ENCODE measurements around the gene IMPA2.
A peak's percentile ranks its signal among the peaks of the same experiment; 100 is the strongest.

IMPA2 gene

DNA sequence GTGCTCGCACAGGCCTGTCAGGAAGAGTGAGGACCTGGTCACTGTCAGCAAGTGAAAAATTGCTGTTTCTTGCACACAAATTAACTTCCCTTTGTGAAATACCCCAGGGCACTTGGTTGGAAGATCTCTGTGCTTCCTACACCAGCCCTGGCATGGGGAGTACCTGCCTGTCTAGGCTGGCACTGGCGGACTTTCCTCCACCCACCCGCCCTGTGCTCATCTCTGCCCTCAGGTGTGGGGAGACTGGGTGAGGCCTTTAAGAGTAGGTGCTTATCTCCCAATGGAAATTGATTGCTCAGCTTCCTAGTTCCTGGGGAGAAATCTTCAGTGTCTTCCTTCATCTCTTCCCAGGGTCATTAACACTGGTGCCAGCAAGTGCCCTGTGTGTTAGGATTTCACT is 42.1 kb downstream of the IMPA2 start:
- ChIA-PET POLR2A (no interaction called here), CTCF (no interaction called here)
- H3K4me1 ChIP-seq (ENCODE audit: control extremely low read depth in 1 of 4, control insufficient read depth in 4 of 4, insufficient read depth in 4 of 4, low read length in 3 of 4): no peaks in the 10 kb centered on the region
- no peak overlapping the region for H3K4me3 ChIP-seq (ENCODE audit: control insufficient read depth in 1 of 7, extremely low read depth in 1 of 7, insufficient read depth in 4 of 7, low read depth in 2 of 7, low read length in 6 of 7)
- 100% methylated on average over 3 of the region's 3 CpGs for WGBS (ENCODE audit: insufficient coverage)
- H3K36me3 ChIP-seq (ENCODE audit: control insufficient read depth in 4 of 4, insufficient read depth in 4 of 4, low read length in 3 of 4): peaks cover 5 to 42% (median 26%) of the 10 kb centered on the region in 4 experiments
- H3K27ac ChIP-seq (ENCODE audit: insufficient read depth in 1 of 2, low read depth in 1 of 2, low read length in 2 of 2, poor library complexity in 1 of 2, severe bottlenecking in 2 of 2): no peak overlapping the region
- H3K27me3 ChIP-seq (replicated peaks in 2 of 5; ENCODE audit: control insufficient read depth in 4 of 5, insufficient read depth in 5 of 5, low read length in 4 of 5): no peaks in the 10 kb centered on the region
- peaks cover 0 to 5% (median 0%) of the 10 kb centered on the region in 5 experiments for H3K9me3 ChIP-seq (ENCODE audit: control extremely low read depth in 1 of 5, control insufficient read depth in 4 of 5, insufficient read depth in 2 of 5, low read depth in 1 of 5, low read length in 4 of 5)
- DNase-seq: no peak

DNA sequence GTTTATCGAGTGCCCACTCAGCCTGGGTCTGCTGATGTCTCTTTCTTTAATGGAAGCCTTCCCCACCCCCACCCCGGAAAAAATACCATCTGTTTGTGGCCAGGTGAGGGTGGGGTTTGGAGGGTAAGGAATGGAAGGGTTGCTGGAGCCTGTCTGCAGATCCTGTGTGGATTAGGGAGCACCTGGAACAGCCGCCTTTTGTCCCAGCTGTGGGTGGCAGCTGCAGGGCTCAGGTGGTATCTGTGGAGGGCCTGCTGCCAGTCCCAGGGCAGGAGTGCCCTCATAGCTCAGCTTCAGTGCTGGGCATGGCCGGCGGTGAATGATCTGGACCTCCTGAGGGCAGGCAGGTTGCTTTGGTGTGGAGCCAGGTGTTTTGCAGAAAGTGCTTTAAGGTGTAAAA is 45.3 kb downstream of the IMPA2 start:
- DNase-seq: no peak
- Histone ChIP-seq H3K27me3 (replicated peaks in 2 of 5; ENCODE audit: control insufficient read depth in 4 of 5, insufficient read depth in 5 of 5, low read length in 4 of 5) (no peaks in the 10 kb centered on the region), H3K4me3 (ENCODE audit: control insufficient read depth in 1 of 7, extremely low read depth in 1 of 7, insufficient read depth in 4 of 7, low read depth in 2 of 7, low read length in 6 of 7) (no peak overlapping the region), H3K27ac (ENCODE audit: insufficient read depth in 1 of 2, low read depth in 1 of 2, low read length in 2 of 2, poor library complexity in 1 of 2, severe bottlenecking in 2 of 2) (no peak overlapping the region), H3K9me3 (ENCODE audit: control extremely low read depth in 1 of 5, control insufficient read depth in 4 of 5, insufficient read depth in 2 of 5, low read depth in 1 of 5, low read length in 4 of 5) (no peaks in the 10 kb centered on the region), H3K36me3 (ENCODE audit: control insufficient read depth in 4 of 4, insufficient read depth in 4 of 4, low read length in 3 of 4) (peaks cover 5 to 51% (median 38%) of the 10 kb centered on the region in 4 experiments), H3K4me1 (ENCODE audit: control extremely low read depth in 1 of 4, control insufficient read depth in 4 of 4, insufficient read depth in 4 of 4, low read length in 3 of 4) (peaks cover 0 to 13% (median 0%) of the 10 kb centered on the region in 4 experiments)
- 100% methylated on average over 4 of the region's 5 CpGs for WGBS (ENCODE audit: insufficient coverage)
- POLR2A ChIA-PET: no interaction called here
- CTCF ChIA-PET: no interaction called here

DNA sequence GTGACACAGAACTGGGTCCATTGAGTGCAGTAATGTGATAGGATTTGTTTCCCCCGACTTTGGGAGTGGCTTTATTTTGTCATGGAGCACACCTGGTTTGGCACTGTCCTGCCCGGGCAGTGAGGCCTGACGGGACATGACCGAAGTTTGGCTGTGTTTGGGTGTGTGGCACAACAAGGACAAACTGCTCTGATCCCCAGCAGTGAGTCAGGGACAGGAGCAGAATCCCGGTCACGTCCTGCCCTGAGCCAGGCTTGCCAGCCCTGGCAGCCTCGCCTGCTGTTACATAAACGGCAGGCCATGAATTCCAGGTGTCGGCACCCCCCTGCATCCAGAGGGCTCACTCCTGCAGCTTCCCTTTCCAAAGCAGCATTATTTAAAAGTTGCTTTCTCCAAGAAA is 45.7 kb downstream of the IMPA2 start:
- ChIA-PET POLR2A (no interaction called here), CTCF (no interaction called here)
- Histone ChIP-seq H3K27me3 (replicated peaks in 2 of 5; ENCODE audit: control insufficient read depth in 4 of 5, insufficient read depth in 5 of 5, low read length in 4 of 5) (no peaks in the 10 kb centered on the region), H3K9me3 (ENCODE audit: control extremely low read depth in 1 of 5, control insufficient read depth in 4 of 5, insufficient read depth in 2 of 5, low read depth in 1 of 5, low read length in 4 of 5) (no peaks in the 10 kb centered on the region), H3K4me1 (ENCODE audit: control extremely low read depth in 1 of 4, control insufficient read depth in 4 of 4, insufficient read depth in 4 of 4, low read length in 3 of 4) (peaks cover 0 to 13% (median 0%) of the 10 kb centered on the region in 4 experiments), H3K36me3 (ENCODE audit: control insufficient read depth in 4 of 4, insufficient read depth in 4 of 4, low read length in 3 of 4) (peaks cover 7 to 50% (median 38%) of the 10 kb centered on the region in 4 experiments), H3K4me3 (ENCODE audit: control insufficient read depth in 1 of 7, extremely low read depth in 1 of 7, insufficient read depth in 4 of 7, low read depth in 2 of 7, low read length in 6 of 7) (no peak overlapping the region), H3K27ac (ENCODE audit: insufficient read depth in 1 of 2, low read depth in 1 of 2, low read length in 2 of 2, poor library complexity in 1 of 2, severe bottlenecking in 2 of 2) (no peak overlapping the region)
- no peak for DNase-seq
- WGBS (ENCODE audit: insufficient coverage): 85% methylated on average over 6 of the region's 9 CpGs

DNA sequence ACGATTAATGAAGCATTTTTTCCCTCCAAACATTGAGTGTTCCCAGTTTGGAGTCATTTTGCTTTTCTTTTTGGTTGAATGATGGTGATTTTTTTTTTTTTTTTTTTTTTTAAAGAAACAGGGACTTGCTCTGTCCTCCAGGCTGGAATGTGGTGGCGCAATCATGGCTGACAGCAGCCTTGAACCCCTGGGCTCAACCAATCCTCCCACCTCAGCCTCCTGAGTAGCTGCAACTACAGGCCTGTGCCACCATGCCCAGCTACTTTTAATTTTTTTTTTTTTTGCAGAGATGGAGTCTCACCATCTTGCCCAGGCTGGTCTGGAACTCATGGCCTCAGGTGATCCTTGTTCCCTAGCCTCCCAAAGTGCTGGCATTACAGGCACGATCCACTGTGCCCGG is 46.2 kb downstream of the IMPA2 start:
- ChIA-PET CTCF (no interaction called here), POLR2A (no interaction called here)
- no peak overlapping the region for H3K27ac ChIP-seq (ENCODE audit: insufficient read depth in 1 of 2, low read depth in 1 of 2, low read length in 2 of 2, poor library complexity in 1 of 2, severe bottlenecking in 2 of 2)
- no peak overlapping the region for H3K4me3 ChIP-seq (ENCODE audit: control insufficient read depth in 1 of 7, extremely low read depth in 1 of 7, insufficient read depth in 4 of 7, low read depth in 2 of 7, low read length in 6 of 7)
- H3K27me3 ChIP-seq (replicated peaks in 2 of 5; ENCODE audit: control insufficient read depth in 4 of 5, insufficient read depth in 5 of 5, low read length in 4 of 5): no peaks in the 10 kb centered on the region
- 100% methylated on average over 3 of the region's 4 CpGs for WGBS (ENCODE audit: insufficient coverage)
- peaks cover 0 to 13% (median 0%) of the 10 kb centered on the region in 4 experiments for H3K4me1 ChIP-seq (ENCODE audit: control extremely low read depth in 1 of 4, control insufficient read depth in 4 of 4, insufficient read depth in 4 of 4, low read length in 3 of 4)
- H3K36me3 ChIP-seq (ENCODE audit: control insufficient read depth in 4 of 4, insufficient read depth in 4 of 4, low read length in 3 of 4): peaks cover 7 to 52% (median 39%) of the 10 kb centered on the region in 4 experiments
- DNase-seq: no peak
- H3K9me3 ChIP-seq (ENCODE audit: control extremely low read depth in 1 of 5, control insufficient read depth in 4 of 5, insufficient read depth in 2 of 5, low read depth in 1 of 5, low read length in 4 of 5): no peaks in the 10 kb centered on the region

DNA sequence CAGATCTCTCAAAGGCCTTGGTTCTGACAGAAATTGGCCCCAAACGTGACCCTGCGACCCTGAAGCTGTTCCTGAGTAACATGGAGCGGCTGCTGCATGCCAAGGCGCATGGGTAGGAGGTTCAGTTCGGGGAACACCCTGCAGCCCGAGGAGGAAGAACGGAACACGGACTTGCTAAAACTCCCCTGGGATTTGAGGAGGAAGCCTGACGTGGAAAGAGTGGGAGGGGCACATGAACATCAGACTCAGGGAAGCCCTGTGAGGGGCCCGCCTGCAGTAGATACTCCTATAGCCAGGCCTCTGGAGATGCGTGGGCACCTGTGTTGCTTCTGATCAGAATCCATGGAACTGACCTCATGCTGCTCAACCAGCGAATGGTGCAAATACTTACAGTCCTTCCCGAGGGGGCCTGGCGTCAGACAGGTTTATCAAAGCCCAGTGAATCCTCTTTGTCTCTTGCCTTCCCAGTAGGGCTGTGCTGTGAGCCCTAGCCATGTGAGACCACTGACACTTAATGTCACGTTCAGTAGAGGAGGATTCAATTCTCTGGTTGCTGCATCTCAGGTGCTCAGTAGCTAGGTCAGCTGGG is 46.8 kb downstream of the IMPA2 start:
- peaks cover 0 to 13% (median 0%) of the 10 kb centered on the region in 4 experiments for H3K4me1 ChIP-seq (ENCODE audit: control extremely low read depth in 1 of 4, control insufficient read depth in 4 of 4, insufficient read depth in 4 of 4, low read length in 3 of 4)
- no peak for DNase-seq
- no peak overlapping the region for H3K4me3 ChIP-seq (ENCODE audit: control insufficient read depth in 1 of 7, extremely low read depth in 1 of 7, insufficient read depth in 4 of 7, low read depth in 2 of 7, low read length in 6 of 7)
- 96% methylated on average over 15 of the region's 15 CpGs for WGBS (ENCODE audit: insufficient coverage)
- ChIA-PET POLR2A (interaction anchor here (0.6 kb wide), 1 partner anchor 11 kb away, joined by 3 read pairs; no protein-coding TSS in a partner anchor), CTCF (interaction anchor here (1.7 to 1.8 kb wide), 2 partner anchors 11 to 33 kb away, joined by 5 to 7 read pairs; no protein-coding TSS in a partner anchor)
- no peaks in the 10 kb centered on the region for H3K9me3 ChIP-seq (ENCODE audit: control extremely low read depth in 1 of 5, control insufficient read depth in 4 of 5, insufficient read depth in 2 of 5, low read depth in 1 of 5, low read length in 4 of 5)
- H3K27ac ChIP-seq (ENCODE audit: insufficient read depth in 1 of 2, low read depth in 1 of 2, low read length in 2 of 2, poor library complexity in 1 of 2, severe bottlenecking in 2 of 2): no peak overlapping the region
- no peaks in the 10 kb centered on the region for H3K27me3 ChIP-seq (replicated peaks in 2 of 5; ENCODE audit: control insufficient read depth in 4 of 5, insufficient read depth in 5 of 5, low read length in 4 of 5)
- peaks cover 5 to 56% (median 40%) of the 10 kb centered on the region in 4 experiments for H3K36me3 ChIP-seq (ENCODE audit: control insufficient read depth in 4 of 4, insufficient read depth in 4 of 4, low read length in 3 of 4)

DNA sequence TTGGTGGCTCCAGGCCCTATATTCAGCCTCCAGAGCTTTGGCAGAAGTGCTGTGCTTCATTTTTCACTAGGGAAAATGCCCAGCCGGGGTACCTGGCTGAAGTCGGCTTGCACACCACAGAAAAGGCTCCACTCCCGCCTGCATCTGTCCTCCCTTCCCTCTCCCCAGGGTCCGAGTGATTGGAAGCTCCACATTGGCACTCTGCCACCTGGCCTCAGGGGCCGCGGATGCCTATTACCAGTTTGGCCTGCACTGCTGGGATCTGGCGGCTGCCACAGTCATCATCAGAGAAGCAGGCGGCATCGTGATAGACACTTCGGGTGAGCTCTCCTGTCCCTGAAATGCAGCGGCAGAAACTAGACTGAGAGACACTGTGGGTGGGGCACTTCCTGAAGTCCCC is 47.4 kb downstream of the IMPA2 start:
- 96% methylated on average over 9 of the region's 11 CpGs for WGBS (ENCODE audit: insufficient coverage)
- Histone ChIP-seq H3K27ac (ENCODE audit: insufficient read depth in 1 of 2, low read depth in 1 of 2, low read length in 2 of 2, poor library complexity in 1 of 2, severe bottlenecking in 2 of 2) (no peak overlapping the region), H3K36me3 (ENCODE audit: control insufficient read depth in 4 of 4, insufficient read depth in 4 of 4, low read length in 3 of 4) (peaks cover 2 to 56% (median 37%) of the 10 kb centered on the region in 4 experiments), H3K9me3 (ENCODE audit: control extremely low read depth in 1 of 5, control insufficient read depth in 4 of 5, insufficient read depth in 2 of 5, low read depth in 1 of 5, low read length in 4 of 5) (no peaks in the 10 kb centered on the region), H3K27me3 (replicated peaks in 2 of 5; ENCODE audit: control insufficient read depth in 4 of 5, insufficient read depth in 5 of 5, low read length in 4 of 5) (no peaks in the 10 kb centered on the region), H3K4me3 (ENCODE audit: control insufficient read depth in 1 of 7, extremely low read depth in 1 of 7, insufficient read depth in 4 of 7, low read depth in 2 of 7, low read length in 6 of 7) (no peak overlapping the region), H3K4me1 (ENCODE audit: control extremely low read depth in 1 of 4, control insufficient read depth in 4 of 4, insufficient read depth in 4 of 4, low read length in 3 of 4) (peaks cover 0 to 13% (median 0%) of the 10 kb centered on the region in 4 experiments)
- ChIA-PET CTCF (interaction anchor here (1.7 to 1.8 kb wide), 2 partner anchors 10 to 33 kb away, joined by 5 to 7 read pairs; no protein-coding TSS in a partner anchor), POLR2A (interaction anchor here (0.6 kb wide), 1 partner anchor 10 kb away, joined by 3 read pairs; no protein-coding TSS in a partner anchor)
- DNase-seq: no peak

DNA sequence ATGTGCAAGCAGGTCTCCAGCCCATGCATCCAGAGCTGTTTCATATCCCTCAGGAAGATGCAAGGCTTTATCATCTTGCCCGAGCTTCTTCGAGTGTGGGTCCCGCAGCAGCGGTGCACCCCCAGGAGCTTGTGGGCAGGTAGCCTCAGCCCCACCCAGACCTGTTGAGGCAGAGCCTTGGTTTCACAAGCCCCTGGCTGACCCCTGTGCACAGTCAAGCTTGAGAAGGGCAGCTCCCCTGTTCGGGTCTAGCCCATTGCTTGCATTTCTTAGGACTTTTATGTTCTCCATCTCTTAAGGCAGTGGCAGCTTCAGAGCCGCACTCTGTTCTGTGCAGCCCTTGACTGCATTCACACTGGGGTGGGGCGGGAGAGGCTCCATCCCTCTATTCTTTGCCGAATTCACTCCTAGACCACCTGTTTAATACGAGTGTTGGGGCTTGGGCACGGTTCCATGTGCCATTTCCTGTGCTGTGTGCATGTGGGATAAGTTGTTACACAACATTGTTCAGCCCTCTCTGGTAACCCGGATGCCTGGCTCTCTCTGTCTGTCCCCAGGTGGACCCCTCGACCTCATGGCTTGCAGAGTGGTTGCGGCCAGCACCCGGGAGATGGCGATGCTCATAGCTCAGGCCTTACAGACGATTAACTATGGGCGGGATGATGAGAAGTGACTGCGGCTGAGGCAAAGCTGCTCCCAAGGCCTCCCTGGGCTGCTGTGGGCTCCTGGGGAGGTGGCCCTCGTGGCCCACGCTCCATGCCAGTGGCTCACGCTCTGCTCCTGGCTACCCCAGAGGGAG is 48.7 kb downstream of the IMPA2 start:
- CTCF ChIA-PET: interaction anchor here (1.5 to 1.8 kb wide), 3 partner anchors 9 to 93 kb away, joined by 4 to 7 read pairs (median 5); no protein-coding TSS in a partner anchor
- POLR2A ChIA-PET: no interaction called here
- Histone ChIP-seq H3K9me3 (ENCODE audit: control extremely low read depth in 1 of 5, control insufficient read depth in 4 of 5, insufficient read depth in 2 of 5, low read depth in 1 of 5, low read length in 4 of 5) (no peaks in the 10 kb centered on the region), H3K27me3 (replicated peaks in 2 of 5; ENCODE audit: control insufficient read depth in 4 of 5, insufficient read depth in 5 of 5, low read length in 4 of 5) (no peaks in the 10 kb centered on the region), H3K27ac (ENCODE audit: insufficient read depth in 1 of 2, low read depth in 1 of 2, low read length in 2 of 2, poor library complexity in 1 of 2, severe bottlenecking in 2 of 2) (no peak overlapping the region), H3K36me3 (ENCODE audit: control insufficient read depth in 4 of 4, insufficient read depth in 4 of 4, low read length in 3 of 4) (peaks cover 2 to 48% (median 32%) of the 10 kb centered on the region in 4 experiments), H3K4me3 (ENCODE audit: control insufficient read depth in 1 of 7, extremely low read depth in 1 of 7, insufficient read depth in 4 of 7, low read depth in 2 of 7, low read length in 6 of 7) (no peak overlapping the region), H3K4me1 (ENCODE audit: control extremely low read depth in 1 of 4, control insufficient read depth in 4 of 4, insufficient read depth in 4 of 4, low read length in 3 of 4) (peaks cover 0 to 20% (median 8%) of the 10 kb centered on the region in 4 experiments)
- WGBS (ENCODE audit: insufficient coverage): 81% methylated on average over 16 of the region's 21 CpGs
- DNase-seq: peak in 2 of 3 donors; percentile 15 to 34

Data from common myeloid progenitor, CD34-positive (primary cell).